H1 (cell line): ENCODE measurements around the gene S1PR1. TPM values are rescaled to one million over a fixed set of nuclear protein-coding genes. Genes with fewer than 3 reads are reported as not detected.
A peak's percentile ranks its signal among the peaks of the same experiment; 100 is the strongest.

ENCODE experiments used
- CTCF ChIA-PET: fragments of 300-600 bp; sonication (Branson Sonifier 250); formaldehyde crosslinking; loops from one replicate; lab custom pipeline; 2021; ENCODE audit not compliant: partially characterized antibody; lab: Charles Lee
- POLR2A ChIA-PET: fragments of 300-600 bp; sonication (Branson Sonifier 250); formaldehyde crosslinking; loops from one replicate; lab custom pipeline; 2021; ENCODE audit warnings: inconsistent platforms; ENCODE audit not compliant: partially characterized antibody; lab: Charles Lee
- DNase-seq, 2 experiments: peaks; one replicate each; pipeline versions ENCODE4 v3.0.0 to v3.0.0-alpha.2; 2010 to 2022; ENCODE audit warnings: low spot score in 2 of 2, low read depth in 1 of 2, mixed read lengths in 1 of 2
- FAIRE-seq: peaks from 2 replicates; lab custom pipeline; 2011; peaks lifted over from hg19 to GRCh38; lab: Jason Lieb, UNC
- H2AFZ ChIP-seq: 2 replicates; pipeline ENCODE4 v1.8.1; 2012; ENCODE audit warnings: low read length, inconsistent platforms
- H2AK5ac ChIP-seq: 2 replicates; pipeline ENCODE4 v1.6.1; 2013; ENCODE audit warnings: low read depth, low read length
- H2BK120ac ChIP-seq: replicated peaks from 2 replicates; pipeline ENCODE3; 2013; ENCODE audit warnings: low read depth, low read length, inconsistent platforms
- H2BK12ac ChIP-seq: 2 replicates; pipeline ENCODE4 v1.6.1; 2013; ENCODE audit warnings: low read depth, low read length
- H2BK15ac ChIP-seq: 2 replicates; pipeline ENCODE4 v1.6.1; 2013; ENCODE audit warnings: low read length
- H2BK20ac ChIP-seq: 2 replicates; pipeline ENCODE4 v1.6.1; 2013; ENCODE audit warnings: low read length
- H2BK5ac ChIP-seq: 2 replicates; pipeline ENCODE4 v1.6.1; 2013; ENCODE audit warnings: low read depth, low read length
- H3K14ac ChIP-seq: 2 replicates; pipeline ENCODE4 v1.6.1; 2013; ENCODE audit warnings: inconsistent platforms; ENCODE audit not compliant: insufficient read length
- H3K18ac ChIP-seq: 2 replicates; pipeline ENCODE4 v1.6.1; 2013; ENCODE audit warnings: low read length; ENCODE audit errors: extremely low read depth
- H3K23ac ChIP-seq: 2 replicates; pipeline ENCODE4 v1.6.1; 2013; ENCODE audit warnings: inconsistent platforms; ENCODE audit not compliant: insufficient read length
- H3K23me2 ChIP-seq: 2 replicates; pipeline ENCODE4 v1.6.1; 2013; ENCODE audit warnings: low read depth, low read length
- H3K27ac ChIP-seq: 2 replicates; pipeline ENCODE4 v1.6.1; 2011; ENCODE audit warnings: low read depth, low read length, inconsistent platforms
- H3K27me3 ChIP-seq, 4 experiments: replicated peaks in 1 of 4; 1 replicate in 1 of 4; 2 replicates in 3 of 4; pipeline versions ENCODE4 v1.6.1 to v1.8.1; 2011 to 2013; ENCODE audit warnings: low read length in 3 of 4, mild to moderate bottlenecking in 3 of 4, inconsistent platforms in 2 of 4, mixed read lengths in 2 of 4, moderate library complexity in 1 of 4; ENCODE audit not compliant: control insufficient read depth in 3 of 4, insufficient read depth in 3 of 4; ENCODE audit errors: extremely low read depth in 1 of 4
- H3K36me3 ChIP-seq, 4 experiments: 2 replicates each; pipeline versions ENCODE4 v1.6.1 to v1.8.1; 2011 to 2013; ENCODE audit warnings: mild to moderate bottlenecking in 4 of 4, low read length in 3 of 4, moderate library complexity in 2 of 4, control low read depth in 1 of 4, inconsistent platforms in 1 of 4; ENCODE audit not compliant: insufficient read depth in 4 of 4, control insufficient read depth in 2 of 4
- H3K4ac ChIP-seq: replicated peaks from 2 replicates; pipeline ENCODE3; 2013; ENCODE audit warnings: low read length, low read depth, mixed read lengths, inconsistent platforms; ENCODE audit not compliant: insufficient read length
- H3K4me1 ChIP-seq, 4 experiments: replicated peaks in 1 of 4; 1 replicate in 1 of 4; 2 replicates in 3 of 4; pipeline versions ENCODE4 v1.6.1 to v1.8.1; 2011 to 2013; ENCODE audit warnings: low read length in 3 of 4, inconsistent platforms in 2 of 4, mixed read lengths in 1 of 4; ENCODE audit not compliant: insufficient read depth in 4 of 4, control insufficient read depth in 3 of 4
- H3K4me2 ChIP-seq, 2 experiments: 2 replicates each; pipeline versions ENCODE4 v1.6.1 to v1.8.1; 2011 to 2013; ENCODE audit warnings: low read depth in 2 of 2, low read length in 2 of 2, control low read depth in 1 of 2, inconsistent platforms in 1 of 2, mild to moderate bottlenecking in 1 of 2; ENCODE audit not compliant: insufficient read depth in 1 of 2
- H3K4me3 ChIP-seq, 4 experiments: fragments of 200-600, 300-600 bp in 1 of 4; sonication (generic), shearing (Covaris generic), sonication (Bioruptor Twin) in 1 of 4; 2 replicates each; pipeline versions ENCODE4 v1.5.1 to v1.8.1; 2011 to 2016; ENCODE audit warnings: low read length in 4 of 4, low read depth in 3 of 4, control low read depth in 2 of 4, inconsistent platforms in 2 of 4, mild to moderate bottlenecking in 2 of 4, mixed read lengths in 1 of 4, moderate library complexity in 1 of 4; ENCODE audit not compliant: insufficient read depth in 2 of 4; ENCODE audit errors: extremely low read depth in 1 of 4
- H3K56ac ChIP-seq: replicated peaks from 2 replicates; pipeline ENCODE3; 2013; ENCODE audit warnings: low read depth, mild to moderate bottlenecking, mixed read lengths, low read length, inconsistent platforms; ENCODE audit not compliant: insufficient read length
- H3K79me1 ChIP-seq: 2 replicates; pipeline ENCODE4 v1.6.1; 2013; ENCODE audit warnings: low read depth, low read length, control low read depth
- H3K79me2 ChIP-seq, 2 experiments: 2 replicates each; pipeline versions ENCODE4 v1.6.1 to v1.8.1; 2012 to 2013; ENCODE audit warnings: low read length in 2 of 2, mild to moderate bottlenecking in 2 of 2, inconsistent platforms in 1 of 2; ENCODE audit not compliant: insufficient read depth in 2 of 2, control insufficient read depth in 1 of 2
- H3K9ac ChIP-seq, 4 experiments: replicated peaks in 1 of 4; 1 replicate in 1 of 4; 2 replicates in 3 of 4; pipeline versions ENCODE4 v1.6.1 to v1.8.1; 2011 to 2013; ENCODE audit warnings: low read depth in 3 of 4, low read length in 3 of 4, control low read depth in 2 of 4, mild to moderate bottlenecking in 2 of 4, moderate library complexity in 2 of 4, inconsistent platforms in 1 of 4; ENCODE audit errors: extremely low read depth in 1 of 4
- H3K9me3 ChIP-seq, 2 experiments: 2 replicates each; pipeline versions ENCODE4 v1.6.1 to v1.8.1; 2012 to 2013; ENCODE audit warnings: mild to moderate bottlenecking in 2 of 2, moderate library complexity in 2 of 2, control low read depth in 1 of 2, inconsistent platforms in 1 of 2, low read depth in 1 of 2, low read length in 1 of 2, mixed read lengths in 1 of 2; ENCODE audit not compliant: insufficient read depth in 2 of 2
- H4K20me1 ChIP-seq, 2 experiments: replicated peaks in 1 of 2; 2 replicates each; pipeline versions ENCODE3 to v1.8.1; 2011 to 2013; ENCODE audit warnings: inconsistent platforms in 2 of 2, low read length in 2 of 2, mild to moderate bottlenecking in 1 of 2; ENCODE audit not compliant: insufficient read depth in 2 of 2, control insufficient read depth in 1 of 2
- H4K5ac ChIP-seq: 2 replicates; pipeline ENCODE4 v1.6.1; 2013; ENCODE audit warnings: low read length, low read depth, mixed read lengths, inconsistent platforms; ENCODE audit not compliant: insufficient read length
- H4K8ac ChIP-seq: 2 replicates; pipeline ENCODE4 v1.8.0; 2013; ENCODE audit warnings: mild to moderate bottlenecking, moderate library complexity, low read length, inconsistent platforms; ENCODE audit not compliant: insufficient read depth; ENCODE audit errors: extremely low read depth
- H4K91ac ChIP-seq: replicated peaks from 2 replicates; pipeline ENCODE3; 2013; ENCODE audit warnings: low read length, mixed read lengths, inconsistent platforms; ENCODE audit not compliant: insufficient read length
- JUND ChIP-seq: IDR thresholded peaks from 2 replicates; pipeline ENCODE4 v1.6.1; 2011; ENCODE audit warnings: mild to moderate bottlenecking, improper control_type of control experiment, low read length
- KDM1A ChIP-seq: fragments of 200-600, 300-600 bp; sonication (generic); IDR thresholded peaks from 2 replicates; pipeline ENCODE4 v1.7.1; 2016; ENCODE audit warnings: mild to moderate bottlenecking, low read length, borderline replicate concordance
- WGBS, 2 experiments: shearing (Covaris generic) in 1 of 2; methylation state at CpG; one replicate each; pipeline versions ENCODE4 v1.1.6 to v1.1.7; 2013 to 2015; ENCODE audit warnings: low lambda C conversion rate in 2 of 2, mixed read lengths in 2 of 2, inconsistent platforms in 1 of 2, low coverage in 1 of 2, missing lambda C conversion rate in 1 of 2; ENCODE audit not compliant: insufficient replicate concordance in 2 of 2, insufficient coverage in 1 of 2, insufficient read length in 1 of 2; ENCODE audit errors: extremely low coverage in 1 of 2, missing lambda C conversion rate in 1 of 2; 5-methylcytosine and 5-hydroxymethylcytosine counted together
- polyA plus RNA-seq, 7 experiments: library from polyadenylated mRNA; depleted of rRNA in 3 of 7; stranded (reverse) in 5 of 7; unstranded in 2 of 7; fragments of >200 nt in 5 of 7; fragments of 200-250 nt in 2 of 7; gene quantifications; 1 replicate in 5 of 7; 2 replicates in 1 of 7; 4 replicates in 1 of 7; pipeline versions ENCODE4 v1.2.1 to v1.2.3, GENCODE V29; 2011 to 2013; ENCODE audit warnings: missing spikeins in 2 of 7, mixed read lengths in 2 of 7
- total RNA-seq: library from RNA; stranded (reverse); fragmentation: NEBNext Ultra II Directional; extraction: Animal tissue kit (Norgen Biotek cat#: 25700); gene quantifications from 2 replicates; pipeline ENCODE4 v1.2.1, GENCODE V29; 2021

The S1PR1 gene
- total and polyA plus RNA-seq, 2 of the 8 experiments (the other 6 are each of a cell fraction or from before 2014, with no cell fraction given) = 3.5 to 5.5 TPM

- Histone ChIP-seq H4K8ac (no peak overlapping the region), H3K56ac (no peak overlapping the region), H2BK12ac (no peak overlapping the region), H3K23me2 (no peaks in the 10 kb centered on the region), H2BK5ac (no peak overlapping the region), H2AK5ac (no peak overlapping the region), H3K27me3 (no peaks in the 10 kb centered on the region), H4K20me1 (no peaks in the 10 kb centered on the region), H4K91ac (no peak overlapping the region), H3K9me3 (no peaks in the 10 kb centered on the region), H3K27ac (no peak overlapping the region), H3K4me2 (no peak overlapping the region), H3K4ac (no peak overlapping the region), H2BK15ac (no peak overlapping the region), H3K4me1 (peaks cover 0 to 4% (median 0%) of the 10 kb centered on the region in 4 experiments; a peak in 1 of 7 replicates), H3K23ac (no peak overlapping the region), H4K5ac (no peak overlapping the region), H2BK20ac (no peak overlapping the region), H2BK120ac (no peak overlapping the region), H3K9ac (no peak overlapping the region), H3K4me3 (no peak overlapping the region), H2AFZ (peak overlapping the region; percentile 47), H3K36me3 (no peaks in the 10 kb centered on the region), H3K14ac (no peak overlapping the region), H3K79me1 (no peaks in the 10 kb centered on the region), H3K18ac (no peak overlapping the region), H3K79me2 (no peaks in the 10 kb centered on the region)
- 84% methylated on average over 6 of the region's 6 CpGs; no CpG with 5 or more reads in 1 of the 2 experiments for WGBS, 2 experiments
- ChIA-PET POLR2A (no interaction called here), CTCF (interaction anchor here (0.6 to 1.7 kb wide), 3 partner anchors 25 to 1623 kb away, joined by 3 read pairs; no protein-coding TSS in a partner anchor)
- DNase-seq (no peak), FAIRE-seq (no peak)
- TF ChIP-seq JUND (no peak), KDM1A (no peak)
These were observed 26.0 kb downstream of the S1PR1 start for GRCh38 chr1:101262630-101263348.
